ENCODE results near the gene RAP1GAP.
A peak's percentile ranks its signal among the peaks of the same experiment; 100 is the strongest.

RAP1GAP gene

DNA sequence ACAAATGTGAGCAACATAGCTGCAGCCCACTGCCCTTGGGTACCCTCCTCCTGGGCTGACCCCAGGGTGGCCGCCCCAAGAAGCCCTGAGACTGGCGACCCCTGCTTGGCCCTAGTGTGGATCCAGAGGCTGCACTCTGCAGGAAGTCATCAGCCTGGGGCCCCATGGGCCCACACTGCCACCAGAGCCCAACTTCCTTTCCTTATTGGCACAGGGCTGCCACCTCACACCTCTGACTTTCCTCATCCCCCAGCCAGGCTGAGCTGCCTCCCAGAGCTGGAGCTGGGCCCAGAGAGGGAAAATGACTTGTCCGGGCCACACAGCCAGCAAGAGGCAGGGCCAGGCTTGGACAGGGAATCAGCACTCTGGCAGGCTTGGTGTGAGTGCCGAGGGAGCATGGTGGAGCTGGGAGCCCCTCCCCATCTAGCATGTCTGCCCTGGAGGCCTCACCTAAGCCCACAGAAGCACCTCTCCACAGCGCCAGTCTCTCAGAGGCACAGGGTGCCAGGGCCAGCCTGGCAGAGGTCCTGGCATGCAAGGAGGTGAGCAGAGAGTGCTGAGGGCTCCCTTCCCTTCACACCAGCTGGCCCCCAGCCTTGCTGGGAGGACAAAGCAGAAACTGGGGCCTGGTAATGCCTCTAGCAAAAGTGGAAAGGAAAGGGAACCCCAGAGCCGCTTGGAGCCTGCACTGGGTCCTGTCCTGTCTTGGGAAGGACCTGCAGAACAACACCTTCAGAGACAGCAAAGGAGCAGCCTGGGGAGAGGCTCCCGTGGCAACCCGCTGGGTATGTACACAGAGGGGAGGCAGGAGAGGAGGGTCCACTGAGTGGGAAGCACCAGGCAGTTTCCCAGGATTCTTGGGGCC, 3.2 kb downstream of the RAP1GAP start:
- no peak overlapping the region for H3K27ac ChIP-seq (ENCODE audit: low read depth, low read length)
- WGBS (ENCODE audit: extremely low coverage, insufficient coverage, low lambda C conversion rate) = no CpG with 5 or more reads among the region's 8 CpGs

DNA sequence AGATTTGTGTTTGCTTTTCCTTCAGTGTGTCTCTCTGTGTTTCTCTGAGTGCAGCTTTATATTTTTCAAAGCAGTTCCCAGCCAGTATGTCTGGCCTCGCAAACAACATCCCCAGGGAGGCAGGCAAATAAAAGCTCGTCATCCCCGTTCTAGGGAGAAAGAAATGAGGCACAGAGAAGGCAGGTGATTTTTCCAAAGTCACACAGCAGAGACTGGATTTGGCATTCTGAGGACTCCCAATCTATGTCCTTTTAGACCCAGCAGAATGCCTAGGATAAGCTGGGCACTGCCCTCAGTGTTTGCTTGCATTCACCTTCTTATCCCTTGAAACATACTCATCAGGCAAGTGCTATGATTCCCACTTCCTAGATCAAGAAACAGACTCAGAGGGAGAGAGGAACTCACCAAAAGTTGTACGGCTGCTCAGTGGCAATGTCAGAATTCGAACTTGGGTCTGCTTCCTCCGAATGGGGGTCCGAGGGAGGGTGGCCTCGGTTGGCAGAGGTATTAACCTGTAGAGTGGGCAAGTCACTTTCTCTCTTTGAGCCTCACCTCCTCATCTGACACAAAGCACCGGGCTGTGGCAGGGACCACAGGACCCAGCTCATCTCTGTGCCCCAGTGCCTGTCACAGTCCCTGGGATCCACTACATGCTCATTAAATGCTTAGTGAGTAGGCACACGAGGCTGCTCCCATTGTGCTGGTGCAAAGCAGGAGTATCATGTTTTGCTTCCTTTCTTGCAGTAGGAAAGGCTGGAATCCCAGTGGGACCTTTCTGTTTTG, 4.2 kb downstream of the RAP1GAP start:
- Histone ChIP-seq H3K18ac (ENCODE audit: low read length) (no peak overlapping the region), H2AK5ac (ENCODE audit: low read length) (no peak overlapping the region), H2BK5ac (ENCODE audit: low read length) (no peak overlapping the region), H4K8ac (ENCODE audit: low read depth, low read length) (no peak overlapping the region), H3K9ac (ENCODE audit: low read length) (no peak overlapping the region), H3K79me2 (ENCODE audit: control insufficient read depth, insufficient read depth, low read length) (no peaks in the 10 kb centered on the region), H2BK15ac (replicated peaks; ENCODE audit: low read depth) (no peak overlapping the region), H3K4me2 (ENCODE audit: low read length) (no peak overlapping the region), H3K79me1 (ENCODE audit: low read length) (no peaks in the 10 kb centered on the region), H3K27me3 (ENCODE audit: insufficient read depth, low read length, poor library complexity) (no peaks in the 10 kb centered on the region), H3K4ac (ENCODE audit: low read depth, low read length) (no peak overlapping the region), H3K36me3 (ENCODE audit: control insufficient read depth, insufficient read depth, low read length) (no peaks in the 10 kb centered on the region), H3K4me1 (ENCODE audit: control insufficient read depth, low read depth, low read length) (no peaks in the 10 kb centered on the region), H3K23ac (ENCODE audit: low read length) (no peak overlapping the region), H3K4me3 (ENCODE audit: low read length) (no peak overlapping the region), H4K5ac (ENCODE audit: low read length) (no peak overlapping the region), H3K56ac (ENCODE audit: low read length) (no peak overlapping the region), H2BK120ac (ENCODE audit: low read depth, low read length) (no peak overlapping the region), H3K27ac (ENCODE audit: low read depth, low read length) (no peak overlapping the region)
- WGBS (ENCODE audit: extremely low coverage, insufficient coverage, low lambda C conversion rate) = no CpG with 5 or more reads among the region's 10 CpGs
- no peak for DNase-seq

More for the DNA sequence above, 3.2 kb downstream of the RAP1GAP start:
- no peak overlapping the region for H2BK15ac ChIP-seq (replicated peaks; ENCODE audit: low read depth)
- no peak overlapping the region for H3K18ac ChIP-seq (ENCODE audit: low read length)
- H3K4me3 ChIP-seq (ENCODE audit: low read length) = no peak overlapping the region
- no peaks in the 10 kb centered on the region for H3K27me3 ChIP-seq (ENCODE audit: insufficient read depth, low read length, poor library complexity)
- H3K23ac ChIP-seq (ENCODE audit: low read length) = no peak overlapping the region
- H3K79me1 ChIP-seq (ENCODE audit: low read length) = no peaks in the 10 kb centered on the region
- no peak overlapping the region for H3K56ac ChIP-seq (ENCODE audit: low read length)
- no peaks in the 10 kb centered on the region for H3K36me3 ChIP-seq (ENCODE audit: control insufficient read depth, insufficient read depth, low read length)
- DNase-seq = no peak
- no peak overlapping the region for H3K9ac ChIP-seq (ENCODE audit: low read length)
- H3K4me1 ChIP-seq (ENCODE audit: control insufficient read depth, low read depth, low read length) = no peaks in the 10 kb centered on the region
- no peak overlapping the region for H2AK5ac ChIP-seq (ENCODE audit: low read length)
- H2BK5ac ChIP-seq (ENCODE audit: low read length) = no peak overlapping the region
- no peak overlapping the region for H2BK120ac ChIP-seq (ENCODE audit: low read depth, low read length)
- no peak overlapping the region for H4K5ac ChIP-seq (ENCODE audit: low read length)
- H3K79me2 ChIP-seq (ENCODE audit: control insufficient read depth, insufficient read depth, low read length) = no peaks in the 10 kb centered on the region
- no peak overlapping the region for H4K8ac ChIP-seq (ENCODE audit: low read depth, low read length)
- H3K4ac ChIP-seq (ENCODE audit: low read depth, low read length) = no peak overlapping the region
- no peak overlapping the region for H3K4me2 ChIP-seq (ENCODE audit: low read length)

DNA sequence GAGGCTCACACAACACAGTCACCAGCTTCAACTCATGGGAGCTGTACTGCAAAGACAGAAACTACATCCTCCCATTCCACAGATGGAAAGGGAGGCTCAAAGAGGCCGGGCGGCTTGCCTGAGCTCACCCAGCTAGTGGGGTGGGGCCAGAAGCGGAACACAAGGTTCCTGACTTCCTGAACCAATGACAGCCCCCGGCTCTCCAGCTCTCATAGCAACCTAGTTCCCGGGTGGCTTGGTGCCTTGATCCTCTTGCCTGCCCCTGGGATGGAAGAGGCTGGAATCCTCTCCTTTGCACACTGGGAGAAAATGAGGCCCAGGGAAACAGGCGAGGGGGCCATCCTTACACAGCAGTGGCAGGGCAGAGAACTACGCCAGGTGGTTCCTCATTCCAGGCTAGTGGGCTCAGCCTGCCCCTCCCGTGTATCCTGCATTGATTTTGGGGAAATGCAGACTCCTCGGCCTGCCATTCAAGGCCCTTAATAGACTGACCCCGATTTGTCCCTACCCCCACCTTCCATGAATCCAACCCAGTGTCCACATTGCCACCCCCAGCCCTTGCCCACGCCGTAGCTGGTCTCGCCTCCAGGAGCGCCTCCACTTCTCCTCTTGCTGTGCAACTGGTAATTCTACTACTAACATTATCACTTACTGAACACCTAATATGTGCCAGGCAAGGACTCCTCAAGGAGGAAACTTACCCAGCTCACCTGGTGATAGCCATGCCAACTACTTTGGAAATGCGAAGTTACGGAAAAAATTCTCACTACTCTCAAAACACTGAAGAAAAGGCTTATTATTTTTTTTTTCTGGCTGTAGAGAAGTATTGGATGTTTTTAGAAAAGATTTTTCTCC, 5.0 kb downstream of the RAP1GAP start:
- no peak overlapping the region for H3K9ac ChIP-seq (ENCODE audit: low read length)
- no peak overlapping the region for H3K4ac ChIP-seq (ENCODE audit: low read depth, low read length)
- no peak overlapping the region for H2BK15ac ChIP-seq (replicated peaks; ENCODE audit: low read depth)
- H3K36me3 ChIP-seq (ENCODE audit: control insufficient read depth, insufficient read depth, low read length) = no peaks in the 10 kb centered on the region
- no peak overlapping the region for H2AK5ac ChIP-seq (ENCODE audit: low read length)
- peak; percentile 23 for DNase-seq
- no peak overlapping the region for H4K8ac ChIP-seq (ENCODE audit: low read depth, low read length)
- H2BK120ac ChIP-seq (ENCODE audit: low read depth, low read length) = no peak overlapping the region
- H3K79me1 ChIP-seq (ENCODE audit: low read length) = no peaks in the 10 kb centered on the region
- no peak overlapping the region for H3K23ac ChIP-seq (ENCODE audit: low read length)
- H3K4me3 ChIP-seq (ENCODE audit: low read length) = no peak overlapping the region
- no peak overlapping the region for H3K27ac ChIP-seq (ENCODE audit: low read depth, low read length)
- H3K4me1 ChIP-seq (ENCODE audit: control insufficient read depth, low read depth, low read length) = no peaks in the 10 kb centered on the region
- H3K56ac ChIP-seq (ENCODE audit: low read length) = no peak overlapping the region
- no peak overlapping the region for H2BK5ac ChIP-seq (ENCODE audit: low read length)
- no peaks in the 10 kb centered on the region for H3K27me3 ChIP-seq (ENCODE audit: insufficient read depth, low read length, poor library complexity)
- WGBS (ENCODE audit: extremely low coverage, insufficient coverage, low lambda C conversion rate) = no CpG with 5 or more reads among the region's 16 CpGs
- no peak overlapping the region for H4K5ac ChIP-seq (ENCODE audit: low read length)
- no peak overlapping the region for H3K18ac ChIP-seq (ENCODE audit: low read length)
- no peaks in the 10 kb centered on the region for H3K79me2 ChIP-seq (ENCODE audit: control insufficient read depth, insufficient read depth, low read length)
- H3K4me2 ChIP-seq (ENCODE audit: low read length) = no peak overlapping the region

DNA sequence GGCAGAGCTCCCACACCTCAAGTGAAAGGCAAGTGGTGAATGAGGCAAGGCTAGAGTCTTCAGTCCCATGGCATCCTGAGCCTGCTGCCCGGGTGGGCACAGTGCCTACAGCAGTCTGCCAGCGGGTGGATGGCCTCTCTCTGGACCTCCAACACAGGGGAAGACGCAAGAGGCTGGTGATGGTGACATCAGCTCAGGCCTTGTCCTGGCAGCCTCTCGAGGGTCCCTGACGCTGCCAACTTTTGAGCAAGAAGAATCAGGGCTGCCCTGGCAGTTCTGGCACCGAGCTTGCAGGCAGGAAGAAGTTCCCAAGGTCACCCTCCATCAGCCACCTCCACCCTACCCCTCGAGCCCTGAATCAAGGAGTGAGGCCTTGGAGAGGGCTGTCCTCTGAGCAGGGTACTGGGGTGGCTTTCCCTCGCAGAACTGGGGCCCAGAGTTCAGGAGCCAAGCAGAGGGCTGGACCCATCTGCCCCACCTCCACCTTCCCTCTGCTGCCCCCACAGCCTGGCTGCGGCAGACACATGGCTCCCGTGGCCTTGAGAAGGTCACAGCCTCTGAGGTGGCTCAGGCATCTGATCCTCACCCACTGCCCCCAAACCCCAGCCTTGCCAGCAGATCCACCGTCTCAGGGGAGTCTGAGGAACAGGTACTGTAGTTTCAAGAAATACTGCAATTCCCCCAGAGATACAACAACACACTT, 5.8 kb downstream of the RAP1GAP start:
- H3K79me1 ChIP-seq (ENCODE audit: low read length) = no peaks in the 10 kb centered on the region
- H3K4me2 ChIP-seq (ENCODE audit: low read length) = no peak overlapping the region
- no peak overlapping the region for H3K4ac ChIP-seq (ENCODE audit: low read depth, low read length)
- H3K4me3 ChIP-seq (ENCODE audit: low read length) = no peak overlapping the region
- no peak overlapping the region for H2BK5ac ChIP-seq (ENCODE audit: low read length)
- no peak overlapping the region for H3K9ac ChIP-seq (ENCODE audit: low read length)
- no peak for DNase-seq
- H3K27me3 ChIP-seq (ENCODE audit: insufficient read depth, low read length, poor library complexity) = no peaks in the 10 kb centered on the region
- H3K4me1 ChIP-seq (ENCODE audit: control insufficient read depth, low read depth, low read length) = no peaks in the 10 kb centered on the region
- H3K27ac ChIP-seq (ENCODE audit: low read depth, low read length) = no peak overlapping the region
- no peak overlapping the region for H3K23ac ChIP-seq (ENCODE audit: low read length)
- WGBS (ENCODE audit: extremely low coverage, insufficient coverage, low lambda C conversion rate) = no CpG with 5 or more reads among the region's 11 CpGs
- no peaks in the 10 kb centered on the region for H3K36me3 ChIP-seq (ENCODE audit: control insufficient read depth, insufficient read depth, low read length)
- no peak overlapping the region for H4K8ac ChIP-seq (ENCODE audit: low read depth, low read length)
- no peak overlapping the region for H4K5ac ChIP-seq (ENCODE audit: low read length)
- no peak overlapping the region for H3K56ac ChIP-seq (ENCODE audit: low read length)
- H3K79me2 ChIP-seq (ENCODE audit: control insufficient read depth, insufficient read depth, low read length) = no peaks in the 10 kb centered on the region
- no peak overlapping the region for H2BK120ac ChIP-seq (ENCODE audit: low read depth, low read length)
- no peak overlapping the region for H2AK5ac ChIP-seq (ENCODE audit: low read length)
- H3K18ac ChIP-seq (ENCODE audit: low read length) = no peak overlapping the region
- H2BK15ac ChIP-seq (replicated peaks; ENCODE audit: low read depth) = no peak overlapping the region

DNA sequence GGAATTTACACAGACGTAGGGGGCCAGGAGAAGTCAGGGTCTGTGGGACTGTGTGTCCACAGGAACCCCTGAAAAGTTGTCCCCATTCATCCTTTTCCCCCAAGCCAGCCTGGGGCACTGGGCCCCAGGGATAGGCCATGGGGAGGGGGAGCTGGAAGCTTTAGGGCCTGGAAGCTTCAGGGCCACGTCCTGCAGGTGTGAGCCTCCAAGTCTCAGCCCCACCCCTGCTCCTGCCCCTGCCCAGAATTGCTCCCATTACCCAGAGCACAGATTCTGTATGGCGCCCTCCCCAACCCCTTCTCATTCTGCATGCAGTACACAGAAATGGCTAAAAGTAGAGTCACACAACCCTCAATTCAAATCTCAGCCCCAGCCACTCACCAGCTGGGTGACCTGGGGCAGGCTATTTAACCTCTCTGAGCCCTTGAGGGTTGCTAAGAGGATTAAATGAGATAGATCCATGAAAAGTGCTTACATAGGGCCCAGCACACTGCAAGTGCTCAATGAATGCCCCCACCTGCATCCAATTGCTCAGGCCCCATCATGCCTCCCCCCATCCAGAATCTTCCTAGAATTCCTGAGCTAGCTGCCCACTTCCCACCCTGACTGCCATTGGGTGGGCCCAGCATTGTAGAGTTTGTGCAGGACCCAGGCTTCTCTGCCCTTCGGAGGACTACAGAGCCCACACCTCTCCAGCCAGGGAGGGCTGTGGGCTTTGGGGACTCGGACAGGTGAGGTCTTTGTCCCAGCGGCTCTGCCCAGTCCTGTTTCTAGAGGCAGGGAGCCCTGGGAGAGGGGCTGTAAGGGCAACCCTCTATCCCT, 6.5 kb downstream of the RAP1GAP start:
- no peak overlapping the region for H3K18ac ChIP-seq (ENCODE audit: low read length)
- WGBS (ENCODE audit: extremely low coverage, insufficient coverage, low lambda C conversion rate) = no CpG with 5 or more reads among the region's 6 CpGs
- H3K4me2 ChIP-seq (ENCODE audit: low read length) = no peak overlapping the region

More for the DNA sequence above, 6.5 kb downstream of the RAP1GAP start:
- Histone ChIP-seq H3K27ac (ENCODE audit: low read depth, low read length) (no peak overlapping the region), H3K79me2 (ENCODE audit: control insufficient read depth, insufficient read depth, low read length) (no peaks in the 10 kb centered on the region), H3K79me1 (ENCODE audit: low read length) (no peaks in the 10 kb centered on the region), H3K4me1 (ENCODE audit: control insufficient read depth, low read depth, low read length) (no peaks in the 10 kb centered on the region), H2BK5ac (ENCODE audit: low read length) (no peak overlapping the region), H3K4ac (ENCODE audit: low read depth, low read length) (no peak overlapping the region), H3K27me3 (ENCODE audit: insufficient read depth, low read length, poor library complexity) (no peaks in the 10 kb centered on the region), H2BK15ac (replicated peaks; ENCODE audit: low read depth) (no peak overlapping the region), H4K5ac (ENCODE audit: low read length) (no peak overlapping the region), H2BK120ac (ENCODE audit: low read depth, low read length) (no peak overlapping the region), H3K9ac (ENCODE audit: low read length) (no peak overlapping the region), H4K8ac (ENCODE audit: low read depth, low read length) (no peak overlapping the region), H3K56ac (ENCODE audit: low read length) (no peak overlapping the region), H3K4me3 (ENCODE audit: low read length) (no peak overlapping the region), H2AK5ac (ENCODE audit: low read length) (no peak overlapping the region), H3K23ac (ENCODE audit: low read length) (no peak overlapping the region), H3K36me3 (ENCODE audit: control insufficient read depth, insufficient read depth, low read length) (no peaks in the 10 kb centered on the region)
- no peak for DNase-seq
